HCT116 (cell line): ENCODE data around the gene ETS1. TPM values are rescaled to one million over a fixed set of nuclear protein-coding genes. Genes with fewer than 3 reads are reported as not detected.

ENCODE experiments used
- ATAC-seq: fragments of 200-7000 bp; cut with Tn5 transposase; 2 replicates; pipeline ENCODE4 v1.9.1; 2020; ENCODE audit warnings: mild to moderate bottlenecking, moderate library complexity
- BruUV-seq: library from RNA; stranded (reverse); fragments of 400-500 nt; replicated peaks from 2 replicates; lab custom pipeline; 2021; lab: Mats Ljungman, UMichigan
- CTCF ChIA-PET: fragments of 300-600 bp; sonication (Branson Sonifier 250); formaldehyde crosslinking; loops from one replicate; lab custom pipeline; 2021; ENCODE audit warnings: antibody characterized with exemption; lab: Charles Lee
- POLR2A ChIA-PET: fragments of 300-600, 350-600 bp; sonication (Branson Sonifier 250); formaldehyde crosslinking; loops from one replicate; lab custom pipeline; 2021; ENCODE audit warnings: antibody characterized with exemption; lab: Charles Lee
- RAD21 ChIA-PET, 2 experiments: fragments of 300-600 bp; sonication (Branson Sonifier 250); formaldehyde crosslinking; loops; one replicate each; lab custom pipeline; 2023; ENCODE audit warnings: low total read pairs in 2 of 2; ENCODE audit not compliant: uncharacterized antibody in 2 of 2, unreplicated experiment in 2 of 2, low non-redundant PET in 1 of 2; lab: Charles Lee
- DNase-seq: peaks from one replicate; pipeline ENCODE4 v3.0.0-alpha.2; 2010; ENCODE audit warnings: low read depth, low spot score
- H2AFZ ChIP-seq: fragments of 200-600 bp; shearing (Covaris generic), sonication (generic); 2 replicates; pipeline ENCODE4 v1.6.1; 2017; ENCODE audit warnings: low read depth, mixed run types, mixed read lengths, antibody characterized with exemption, low read length; ENCODE audit not compliant: poor library complexity, severe bottlenecking
- H3K27ac ChIP-seq: 2 replicates; pipeline ENCODE4 v1.5.1; 2012; ENCODE audit warnings: low read depth, low read length
- H3K27me3 ChIP-seq: fragments of 200-600 bp; sonication (generic); 2 replicates; pipeline ENCODE4 v1.6.1; 2016; ENCODE audit warnings: mixed run types, low read length, mixed read lengths; ENCODE audit not compliant: insufficient read depth
- H3K36me3 ChIP-seq, 2 experiments: fragments of 200-500 bp in 1 of 2; fragments of 200-600 bp in 1 of 2; sonication (Bioruptor generic) in 1 of 2; sonication (generic) in 1 of 2; 2 replicates each; pipeline versions ENCODE4 v1.5.1 to v1.6.1; 2014 to 2016; ENCODE audit warnings: low read length in 2 of 2, inconsistent platforms in 1 of 2, mixed read lengths in 1 of 2, mixed run types in 1 of 2; ENCODE audit not compliant: insufficient read depth in 2 of 2, control insufficient read depth in 1 of 2
- H3K4me1 ChIP-seq, 2 experiments: fragments of 200-600 bp in 1 of 2; sonication (generic) in 1 of 2; 2 replicates each; pipeline versions ENCODE4 v1.5.1 to v1.6.1; 2012 to 2017; ENCODE audit warnings: low read length in 2 of 2, inconsistent platforms in 1 of 2, mild to moderate bottlenecking in 1 of 2, mixed read lengths in 1 of 2, mixed run types in 1 of 2, moderate library complexity in 1 of 2; ENCODE audit not compliant: insufficient read depth in 2 of 2, control insufficient read depth in 1 of 2
- H3K4me2 ChIP-seq: fragments of 200-600 bp; sonication (generic); 2 replicates; pipeline ENCODE4 v1.6.1; 2017; ENCODE audit warnings: mixed run types, low read length, mixed read lengths
- H3K4me3 ChIP-seq, 2 experiments: fragments of 200-600 bp in 1 of 2; sonication (generic) in 1 of 2; replicated peaks in 1 of 2; 2 replicates each; pipeline ENCODE4 v1.5.1; 2011 to 2016; ENCODE audit warnings: low read length in 2 of 2, control low read depth in 1 of 2, low read depth in 1 of 2, mild to moderate bottlenecking in 1 of 2, mixed read lengths in 1 of 2, mixed run types in 1 of 2
- H3K79me2 ChIP-seq: fragments of 200-600 bp; sonication (generic); 2 replicates; pipeline ENCODE4 v1.6.1; 2017; ENCODE audit warnings: mild to moderate bottlenecking, mixed run types, low read length, moderate library complexity, mixed read lengths; ENCODE audit not compliant: insufficient read depth
- H3K9ac ChIP-seq: fragments of 200-600 bp; sonication (generic); 2 replicates; pipeline ENCODE4 v1.6.1; 2016; ENCODE audit warnings: low read length, mixed read lengths
- H3K9me2 ChIP-seq: fragments of 200-600 bp; sonication (generic), shearing (Covaris generic); 2 replicates; pipeline ENCODE4 v1.6.1; 2017; ENCODE audit warnings: mixed run types, mild to moderate bottlenecking, moderate library complexity; ENCODE audit not compliant: insufficient read depth
- H3K9me3 ChIP-seq, 2 experiments: fragments of 200-500 bp in 1 of 2; fragments of 200-600 bp in 1 of 2; sonication (Bioruptor generic) in 1 of 2; sonication (generic) in 1 of 2; 2 replicates each; pipeline ENCODE4 v1.6.1; 2014 to 2017; ENCODE audit warnings: low read length in 2 of 2, mixed read lengths in 2 of 2, inconsistent platforms in 1 of 2, low read depth in 1 of 2, mild to moderate bottlenecking in 1 of 2, mixed run types in 1 of 2, moderate library complexity in 1 of 2; ENCODE audit not compliant: control insufficient read depth in 1 of 2, insufficient read depth in 1 of 2
- H4K20me1 ChIP-seq: fragments of 200-600 bp; sonication (generic), shearing (Covaris generic); 2 replicates; pipeline ENCODE4 v1.6.1; 2017; ENCODE audit warnings: mixed run types, mild to moderate bottlenecking, moderate library complexity; ENCODE audit not compliant: insufficient read depth
- CTCF ChIP-seq, 3 experiments: fragments of 200-600 bp in 1 of 3; sonication (generic) in 1 of 3; IDR thresholded peaks in 2 of 3; conservative IDR thresholded peaks in 1 of 3; 2 replicates each; pipeline ENCODE4 v1.5.1; 2012 to 2017; ENCODE audit warnings: low read depth in 2 of 3, low read length in 2 of 3, antibody characterized with exemption in 1 of 3, borderline replicate concordance in 1 of 3, control low read depth in 1 of 3, mild to moderate bottlenecking in 1 of 3, mixed read lengths in 1 of 3, mixed run types in 1 of 3, moderate library complexity in 1 of 3; ENCODE audit not compliant: insufficient read depth in 1 of 3
- ELF1 ChIP-seq: IDR thresholded peaks from 2 replicates; pipeline ENCODE4 v1.6.1; 2012; ENCODE audit warnings: low read depth, borderline replicate concordance
- EZH2phosphoT487 ChIP-seq: fragments of 200-600 bp; IDR thresholded peaks from 2 replicates; pipeline ENCODE4 v1.6.1; 2018; ENCODE audit warnings: antibody characterized with exemption, borderline replicate concordance
- MAX ChIP-seq: IDR thresholded peaks from 2 replicates; pipeline ENCODE4 v1.6.1; 2012
- POLR2A ChIP-seq: IDR thresholded peaks from 2 replicates; pipeline ENCODE4 v1.7.0; 2011; ENCODE audit warnings: borderline replicate concordance; ENCODE audit not compliant: insufficient read depth, insufficient read length; ENCODE audit errors: extremely low read depth
- RAD21 ChIP-seq: IDR thresholded peaks from 2 replicates; pipeline ENCODE4 v1.6.1; 2012; ENCODE audit warnings: low read depth, mild to moderate bottlenecking
- REST ChIP-seq: IDR thresholded peaks from 2 replicates; pipeline ENCODE4 v1.6.1; 2012; ENCODE audit warnings: low read depth
- SP1 ChIP-seq: IDR thresholded peaks from 2 replicates; pipeline ENCODE4 v1.6.1; 2012; ENCODE audit warnings: low read depth
- SRF ChIP-seq: IDR thresholded peaks from 2 replicates; pipeline ENCODE4 v1.6.1; 2012; ENCODE audit warnings: low read depth
- YY1 ChIP-seq: IDR thresholded peaks from 2 replicates; pipeline ENCODE4 v1.6.1; 2011; ENCODE audit warnings: low read length, low read depth, moderate library complexity, mild to moderate bottlenecking; ENCODE audit not compliant: insufficient replicate concordance; ENCODE audit errors: extremely low read depth
- ZBTB33 ChIP-seq: IDR thresholded peaks from 2 replicates; pipeline ENCODE4 v1.6.1; 2011; ENCODE audit warnings: mild to moderate bottlenecking, low read length, moderate library complexity; ENCODE audit not compliant: insufficient replicate concordance; ENCODE audit errors: extremely low read depth
- intact Hi-C: fragments of 100-400 bp; cut with micrococcal nuclease; formaldehyde crosslinking; loops from 2 replicates; pipeline ENCODE4 v1.10.0; 2022
- total RNA-seq: library from RNA; stranded (reverse); gene quantifications from one replicate; pipeline ENCODE4 v1.2.1, GENCODE V29; 2021; ENCODE audit not compliant: unreplicated experiment

Gene ETS1
- total RNA-seq, 1 experiment from 2014 or later = 9.2 TPM

GRCh38 chr11:128462922-128463321 lies 124.4 kb downstream of the ETS1 start (continued):
- TF ChIP-seq REST (no peak), ELF1 (no peak), EZH2phosphoT487 (no peak), RAD21 (no peak), CTCF (IDR thresholded peaks at IDR 0.05 in 2 of 3, conservative IDR thresholded peaks at IDR 0.05 in 1 of 3; ENCODE audit: borderline replicate concordance in 1 of 3, insufficient read depth in 1 of 3, low read depth in 2 of 3, low read length in 2 of 3) (no peak), POLR2A (no peak), MAX (no peak)
- TF ChIP-seq, all 23 proteins: peak for 0

GRCh38 chr11:128462189-128462588 lies 125.2 kb downstream of the ETS1 start:
- H2AFZ ChIP-seq = no peak overlapping the region
- intact Hi-C loops = no loop called here
- TF ChIP-seq SP1 (no peak), RAD21 (no peak), ZBTB33 (no peak), MAX (no peak), YY1 (no peak), SRF (no peak)
- TF ChIP-seq, all 23 proteins: peak for 0
- no peaks in the 10 kb centered on the region for H3K9me2 ChIP-seq
- ATAC-seq (no peak), DNase-seq (no peak)
- peaks cover 3 to 20% of the 10 kb centered on the region in 2 experiments for H3K4me1 ChIP-seq
- no peaks in the 10 kb centered on the region for H3K79me2 ChIP-seq
- BruUV-seq = no TSS peak
- RAD21 ChIA-PET = no interaction called here
- CTCF ChIA-PET = no interaction called here
- H3K4me2 ChIP-seq = no peak overlapping the region
- no peaks in the 10 kb centered on the region for H3K36me3 ChIP-seq
- H3K27me3 ChIP-seq = no peaks in the 10 kb centered on the region
- H3K9ac ChIP-seq = no peak overlapping the region
- POLR2A ChIA-PET = no interaction called here
- no peak overlapping the region for H3K4me3 ChIP-seq
- no peaks in the 10 kb centered on the region for H4K20me1 ChIP-seq
- no peaks in the 10 kb centered on the region for H3K9me3 ChIP-seq
- no peak overlapping the region for H3K27ac ChIP-seq
